Measurements from ENCODE around the gene ARHGAP6. TPM values are rescaled to one million over a fixed set of nuclear protein-coding genes. Genes with fewer than 3 reads are reported as not detected.

Gene ARHGAP6
- total and polyA plus RNA-seq, 2 of the 13 experiments (the other 11 are each of a cell fraction or from before 2014, with no cell fraction given), result 0.11 TPM; not detected in 1

- H3K9me3 ChIP-seq (ENCODE audit: low read length), result no peaks in the 10 kb centered on the region
- in situ Hi-C loops (cut with HindIII; ENCODE audit: extremely low pct_ligation_motif_present, low pct_unique_long_range_greater_than_20kb), result no loop called here
- H2AFZ ChIP-seq (ENCODE audit: low read length), result no peak overlapping the region
- no TSS peak for BruUV-seq (replicated peaks)
- ChIA-PET CTCF (ENCODE audit: low intra/inter-chr PET ratio, low total read pairs) (no interaction called here), POLR2A (no interaction called here)
- no peak overlapping the region for H3K4me3 ChIP-seq (replicated peaks in 1 of 3; ENCODE audit: insufficient read depth in 1 of 3, low read depth in 2 of 3, low read length in 3 of 3)
- H3K9ac ChIP-seq (ENCODE audit: insufficient read depth, low read depth, low read length), result no peak overlapping the region
- no peaks in the 10 kb centered on the region for H3K27me3 ChIP-seq (ENCODE audit: control insufficient read depth in 1 of 2, insufficient read depth in 2 of 2, low read length in 2 of 2)
- H3K4me1 ChIP-seq (ENCODE audit: insufficient read depth, low read length), result no peaks in the 10 kb centered on the region
- H3K36me3 ChIP-seq (replicated peaks in 1 of 2; ENCODE audit: control insufficient read depth in 1 of 2, insufficient read depth in 2 of 2, low read length in 2 of 2), result no peaks in the 10 kb centered on the region
- no peak overlapping the region for H3K27ac ChIP-seq (ENCODE audit: extremely low read length, insufficient read depth, low read length)
- H3K4me2 ChIP-seq (ENCODE audit: low read depth, low read length), result no peak overlapping the region
- H4K20me1 ChIP-seq (ENCODE audit: insufficient read depth, low read length), result no peaks in the 10 kb centered on the region
- FAIRE-seq (no peak), DNase-seq (ENCODE audit: low spot score) (no peak), ATAC-seq (no peak)
- H3K79me2 ChIP-seq (ENCODE audit: insufficient read depth, low read length), result no peaks in the 10 kb centered on the region
- TF ChIP-seq, protein P1, sequence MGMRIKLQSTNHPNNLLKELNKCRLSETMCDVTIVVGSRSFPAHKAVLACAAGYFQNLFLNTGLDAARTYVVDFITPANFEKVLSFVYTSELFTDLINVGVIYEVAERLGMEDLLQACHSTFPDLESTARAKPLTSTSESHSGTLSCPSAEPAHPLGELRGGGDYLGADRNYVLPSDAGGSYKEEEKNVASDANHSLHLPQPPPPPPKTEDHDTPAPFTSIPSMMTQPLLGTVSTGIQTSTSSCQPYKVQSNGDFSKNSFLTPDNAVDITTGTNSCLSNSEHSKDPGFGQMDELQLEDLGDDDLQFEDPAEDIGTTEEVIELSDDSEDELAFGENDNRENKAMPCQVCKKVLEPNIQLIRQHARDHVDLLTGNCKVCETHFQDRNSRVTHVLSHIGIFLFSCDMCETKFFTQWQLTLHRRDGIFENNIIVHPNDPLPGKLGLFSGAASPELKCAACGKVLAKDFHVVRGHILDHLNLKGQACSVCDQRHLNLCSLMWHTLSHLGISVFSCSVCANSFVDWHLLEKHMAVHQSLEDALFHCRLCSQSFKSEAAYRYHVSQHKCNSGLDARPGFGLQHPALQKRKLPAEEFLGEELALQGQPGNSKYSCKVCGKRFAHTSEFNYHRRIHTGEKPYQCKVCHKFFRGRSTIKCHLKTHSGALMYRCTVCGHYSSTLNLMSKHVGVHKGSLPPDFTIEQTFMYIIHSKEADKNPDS (CRISPR knock-in tag; IDR thresholded peaks at IDR 0.05), result no peak
- no peak for TF ChIP-seq GLI4 (CRISPR knock-in tag; IDR thresholded peaks at IDR 0.05; ENCODE audit: borderline replicate concordance)
- TF ChIP-seq TCF12 (IDR thresholded peaks at IDR 0.05), result no peak
- TF ChIP-seq TCF12 (CRISPR knock-in tag; IDR thresholded peaks at IDR 0.05), result no peak
- no peak for TF ChIP-seq NR3C1 (CRISPR knock-in tag; IDR thresholded peaks at IDR 0.05)
- TF ChIP-seq KMT2B (CRISPR knock-in tag; IDR thresholded peaks at IDR 0.05), result no peak
- no peak for TF ChIP-seq FOXA1 (IDR thresholded peaks at IDR 0.05)
- no peak for TF ChIP-seq FOXA1 (CRISPR knock-in tag; IDR thresholded peaks at IDR 0.05)
- no peak for TF ChIP-seq ATF1 (CRISPR knock-in tag; IDR thresholded peaks at IDR 0.05)
- intact Hi-C loops (cut with micrococcal nuclease; ENCODE audit: unreplicated experiment), result no loop called here
- 0% methylated on average over 2 of the region's 3 CpGs for WGBS (ENCODE audit: low lambda C conversion rate)
Measured at GRCh38 chrX:11702420-11702819, 36.7 kb upstream of the ARHGAP6 start.

- no peak overlapping the region for H3K4me3 ChIP-seq (replicated peaks in 1 of 3; ENCODE audit: insufficient read depth in 1 of 3, low read depth in 2 of 3, low read length in 3 of 3)
- H3K27ac ChIP-seq (ENCODE audit: extremely low read length, insufficient read depth, low read length), result no peak overlapping the region
- no peaks in the 10 kb centered on the region for H3K27me3 ChIP-seq (ENCODE audit: control insufficient read depth in 1 of 2, insufficient read depth in 2 of 2, low read length in 2 of 2)
- H2AFZ ChIP-seq (ENCODE audit: low read length), result no peak overlapping the region
- intact Hi-C loops (cut with micrococcal nuclease; ENCODE audit: unreplicated experiment) (no loop called here), in situ Hi-C loops (cut with HindIII; ENCODE audit: extremely low pct_ligation_motif_present, low pct_unique_long_range_greater_than_20kb) (no loop called here)
- H3K4me2 ChIP-seq (ENCODE audit: low read depth, low read length), result no peak overlapping the region
- BruUV-seq (replicated peaks), result no TSS peak
- FAIRE-seq, result no peak
- no peak overlapping the region for H3K9ac ChIP-seq (ENCODE audit: insufficient read depth, low read depth, low read length)
- ChIA-PET CTCF (ENCODE audit: low intra/inter-chr PET ratio, low total read pairs) (no interaction called here), POLR2A (no interaction called here)
- H3K4me1 ChIP-seq (ENCODE audit: insufficient read depth, low read length), result no peaks in the 10 kb centered on the region
- ATAC-seq, result no peak
- no peaks in the 10 kb centered on the region for H4K20me1 ChIP-seq (ENCODE audit: insufficient read depth, low read length)
- no peaks in the 10 kb centered on the region for H3K79me2 ChIP-seq (ENCODE audit: insufficient read depth, low read length)
- no peaks in the 10 kb centered on the region for H3K36me3 ChIP-seq (replicated peaks in 1 of 2; ENCODE audit: control insufficient read depth in 1 of 2, insufficient read depth in 2 of 2, low read length in 2 of 2)
- no peak for DNase-seq (ENCODE audit: low spot score)
- H3K9me3 ChIP-seq (ENCODE audit: low read length), result no peaks in the 10 kb centered on the region
- 6% methylated on average over 3 of the region's 3 CpGs for WGBS (ENCODE audit: low lambda C conversion rate)
- TF ChIP-seq ZNF329 (CRISPR knock-in tag; IDR thresholded peaks at IDR 0.05; ENCODE audit: low read depth) (no peak), TAF1 (CRISPR knock-in tag; IDR thresholded peaks at IDR 0.05) (no peak), POGZ (CRISPR knock-in tag; IDR thresholded peaks at IDR 0.05) (no peak), SP1 (IDR thresholded peaks at IDR 0.05) (no peak), SP1 (CRISPR knock-in tag; IDR thresholded peaks at IDR 0.05) (no peak), HES4 (CRISPR knock-in tag; IDR thresholded peaks at IDR 0.05; ENCODE audit: borderline replicate concordance) (no peak), MNT (IDR thresholded peaks at IDR 0.05) (no peak), ZNF614 (CRISPR knock-in tag; IDR thresholded peaks at IDR 0.05; ENCODE audit: borderline replicate concordance) (no peak), ZZZ3 (CRISPR knock-in tag; IDR thresholded peaks at IDR 0.05; ENCODE audit: borderline replicate concordance) (no peak), ZSCAN9 (CRISPR knock-in tag; IDR thresholded peaks at IDR 0.05; ENCODE audit: borderline replicate concordance) (no peak), ZNF460 (CRISPR knock-in tag; IDR thresholded peaks at IDR 0.05; ENCODE audit: borderline replicate concordance) (no peak), ZNF768 (CRISPR knock-in tag; IDR thresholded peaks at IDR 0.05) (no peak)
Measured at GRCh38 chrX:11698702-11699101, 33.0 kb upstream of the ARHGAP6 start.

Data from HepG2 (cell line).